ENCODE measurements around the gene CHST7.

- TF ChIP-seq CTCF (conservative IDR thresholded peaks at IDR 0.05; ENCODE audit: low read depth, low read length) (no peak), POLR2A (IDR thresholded peaks at IDR 0.05; ENCODE audit: low read depth, low read length) (no peak), RAD21 (IDR thresholded peaks at IDR 0.05; ENCODE audit: low read length) (no peak)
Measured at GRCh38 chrX:46587158-46587557, 13.6 kb downstream of the CHST7 start.
